HUES64 (cell line): ENCODE results near the gene TRPC4AP.

Source experiments
- H3K27ac ChIP-seq: 2 replicates; pipeline ENCODE4 v1.7.0; 2013; ENCODE audit warnings: low read depth, low read length, inconsistent platforms
- H3K27me3 ChIP-seq: 2 replicates; pipeline ENCODE4 v1.6.1; 2013; ENCODE audit warnings: mild to moderate bottlenecking, low read length; ENCODE audit not compliant: insufficient read depth
- H3K36me3 ChIP-seq: 2 replicates; pipeline ENCODE4 v1.6.1; 2013; ENCODE audit warnings: mild to moderate bottlenecking, low read length; ENCODE audit not compliant: insufficient read depth
- H3K4me1 ChIP-seq: 2 replicates; pipeline ENCODE4 v1.6.1; 2013; ENCODE audit warnings: mild to moderate bottlenecking, low read length, moderate library complexity; ENCODE audit not compliant: insufficient read depth
- H3K4me3 ChIP-seq: 2 replicates; pipeline ENCODE4 v1.5.1; 2013; ENCODE audit warnings: mild to moderate bottlenecking, low read length, moderate library complexity
- H3K9ac ChIP-seq: 2 replicates; pipeline ENCODE4 v1.6.1; 2013; ENCODE audit warnings: mild to moderate bottlenecking, low read depth, low read length
- H3K9me3 ChIP-seq: 2 replicates; pipeline ENCODE4 v1.6.1; 2013; ENCODE audit warnings: low read depth, low read length; ENCODE audit not compliant: insufficient read depth
- WGBS: fragments of 150-250, 120-280 bp; methylation state at CpG from one replicate; pipeline ENCODE4 v1.1.7; 2013; ENCODE audit warnings: missing lambda C conversion rate; 5-methylcytosine and 5-hydroxymethylcytosine counted together

The TRPC4AP gene

DNA sequence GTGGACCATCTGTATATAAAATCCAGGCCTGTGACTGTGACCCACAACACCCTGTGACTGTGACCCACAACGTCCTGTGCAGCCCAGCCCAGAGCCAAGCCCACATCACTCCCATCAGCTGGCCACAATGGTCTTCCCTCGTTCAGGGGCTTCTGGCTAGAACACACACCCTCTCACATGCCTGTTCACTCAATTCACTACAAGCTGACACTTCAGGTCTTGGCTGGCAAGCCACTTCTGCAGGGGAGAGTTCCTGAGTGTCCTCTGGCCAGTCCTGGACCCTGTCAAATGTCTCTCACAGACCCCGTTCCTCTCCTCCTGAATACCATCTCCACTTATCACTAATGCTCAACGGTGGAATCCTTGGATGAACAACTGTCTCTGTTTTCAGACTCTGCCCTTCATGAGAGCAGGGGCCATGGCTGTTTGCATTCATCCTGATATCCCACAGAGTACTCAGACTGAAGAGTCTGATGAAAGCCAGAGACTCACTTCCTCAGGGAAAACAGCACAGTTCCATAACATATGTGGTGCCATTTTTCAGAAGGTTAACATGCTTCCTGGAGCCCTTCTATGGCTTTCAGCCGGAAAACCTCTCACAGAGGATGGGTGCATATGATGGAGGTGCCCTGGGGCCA, 80.9 kb downstream of the TRPC4AP start:
- 92% methylated on average over 5 of the region's 5 CpGs for WGBS
- H3K4me1 ChIP-seq: no peaks in the 10 kb centered on the region

DNA sequence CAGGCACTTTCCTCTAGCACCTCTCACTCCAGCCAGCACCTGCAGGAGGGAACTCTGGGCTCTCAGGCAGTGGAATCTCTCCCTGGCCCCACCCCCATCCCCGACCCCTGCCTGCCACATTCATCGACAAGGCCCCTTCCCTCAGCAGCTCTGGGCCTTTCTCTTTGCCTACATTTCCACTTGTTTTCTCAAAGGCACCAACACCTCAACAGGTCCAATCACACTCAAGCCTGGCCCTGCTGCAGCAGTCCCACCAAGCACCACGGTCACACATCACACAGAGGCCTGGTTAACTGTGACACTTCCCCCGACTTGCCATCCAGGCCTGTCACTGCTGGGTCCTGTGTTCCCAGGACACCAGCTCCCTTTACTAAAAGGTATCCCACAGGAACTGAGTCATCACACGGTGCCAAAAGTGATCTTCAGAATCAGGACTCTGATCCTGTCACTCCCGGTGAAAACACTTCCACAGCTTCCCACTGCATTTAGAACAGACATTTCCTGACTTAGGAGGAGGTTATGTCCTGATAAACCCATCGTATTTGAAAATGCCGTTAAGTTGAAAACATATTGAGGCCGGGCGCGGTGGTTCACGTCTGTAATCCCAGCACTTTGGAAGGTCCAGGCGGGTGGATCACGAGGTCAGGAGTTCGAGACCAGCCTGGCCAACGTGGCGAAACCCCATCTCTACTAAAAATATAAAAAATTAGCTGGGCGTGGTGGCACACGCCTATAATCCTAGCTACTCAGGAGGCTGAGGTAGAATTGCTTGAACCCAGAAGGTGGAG, 82.0 kb downstream of the TRPC4AP start:
- Histone ChIP-seq H3K36me3 (peaks cover 97% of the 10 kb centered on the region), H3K27me3 (no peaks in the 10 kb centered on the region), H3K9ac (no peak overlapping the region), H3K9me3 (no peaks in the 10 kb centered on the region), H3K4me3 (no peak overlapping the region), H3K4me1 (no peaks in the 10 kb centered on the region), H3K27ac (no peak overlapping the region)
- 88% methylated on average over 19 of the region's 19 CpGs for WGBS

More for the DNA sequence above, 80.9 kb downstream of the TRPC4AP start:
- H3K9ac ChIP-seq: no peak overlapping the region
- no peaks in the 10 kb centered on the region for H3K9me3 ChIP-seq
- no peak overlapping the region for H3K4me3 ChIP-seq
- H3K36me3 ChIP-seq: peaks cover 97% of the 10 kb centered on the region
- no peaks in the 10 kb centered on the region for H3K27me3 ChIP-seq
- no peak overlapping the region for H3K27ac ChIP-seq

DNA sequence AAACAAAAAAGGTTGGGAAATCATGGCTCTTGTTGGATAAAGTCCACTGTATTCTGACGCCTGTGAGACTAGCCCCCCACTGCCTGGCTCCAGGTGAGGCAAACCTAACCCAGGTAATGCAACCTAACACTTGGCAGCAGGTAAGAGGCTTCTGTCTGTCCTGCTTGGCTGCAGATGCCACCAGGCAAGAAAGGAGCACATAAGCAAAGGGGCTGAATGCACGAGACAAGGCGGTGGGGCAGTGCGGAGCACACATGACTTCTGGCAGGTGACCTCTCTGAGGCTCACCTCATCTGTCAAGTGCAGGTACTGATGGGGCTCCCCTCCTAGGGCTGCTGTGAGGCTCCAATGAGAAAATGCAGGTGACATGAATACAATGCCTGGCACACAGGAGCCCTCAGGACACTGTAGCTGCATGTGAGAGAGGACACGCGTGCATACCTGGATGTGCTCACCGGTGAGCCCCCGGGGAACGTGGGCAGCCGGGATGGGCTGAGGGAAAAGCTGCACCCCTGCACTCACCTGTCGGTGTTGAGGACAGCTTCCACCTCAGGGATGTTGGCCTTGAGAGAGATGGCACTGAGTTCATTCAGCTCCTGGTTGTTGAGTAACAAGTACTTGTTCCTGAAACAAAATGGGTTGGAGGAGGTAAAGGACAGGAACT, 82.8 kb downstream of the TRPC4AP start:
- H3K27me3 ChIP-seq: no peaks in the 10 kb centered on the region
- H3K9me3 ChIP-seq: no peaks in the 10 kb centered on the region
- H3K4me3 ChIP-seq: no peak overlapping the region
- no peak overlapping the region for H3K9ac ChIP-seq
- no peaks in the 10 kb centered on the region for H3K4me1 ChIP-seq
- peaks cover 98% of the 10 kb centered on the region for H3K36me3 ChIP-seq
- no peak overlapping the region for H3K27ac ChIP-seq
- WGBS: 96% methylated on average over 11 of the region's 11 CpGs

DNA sequence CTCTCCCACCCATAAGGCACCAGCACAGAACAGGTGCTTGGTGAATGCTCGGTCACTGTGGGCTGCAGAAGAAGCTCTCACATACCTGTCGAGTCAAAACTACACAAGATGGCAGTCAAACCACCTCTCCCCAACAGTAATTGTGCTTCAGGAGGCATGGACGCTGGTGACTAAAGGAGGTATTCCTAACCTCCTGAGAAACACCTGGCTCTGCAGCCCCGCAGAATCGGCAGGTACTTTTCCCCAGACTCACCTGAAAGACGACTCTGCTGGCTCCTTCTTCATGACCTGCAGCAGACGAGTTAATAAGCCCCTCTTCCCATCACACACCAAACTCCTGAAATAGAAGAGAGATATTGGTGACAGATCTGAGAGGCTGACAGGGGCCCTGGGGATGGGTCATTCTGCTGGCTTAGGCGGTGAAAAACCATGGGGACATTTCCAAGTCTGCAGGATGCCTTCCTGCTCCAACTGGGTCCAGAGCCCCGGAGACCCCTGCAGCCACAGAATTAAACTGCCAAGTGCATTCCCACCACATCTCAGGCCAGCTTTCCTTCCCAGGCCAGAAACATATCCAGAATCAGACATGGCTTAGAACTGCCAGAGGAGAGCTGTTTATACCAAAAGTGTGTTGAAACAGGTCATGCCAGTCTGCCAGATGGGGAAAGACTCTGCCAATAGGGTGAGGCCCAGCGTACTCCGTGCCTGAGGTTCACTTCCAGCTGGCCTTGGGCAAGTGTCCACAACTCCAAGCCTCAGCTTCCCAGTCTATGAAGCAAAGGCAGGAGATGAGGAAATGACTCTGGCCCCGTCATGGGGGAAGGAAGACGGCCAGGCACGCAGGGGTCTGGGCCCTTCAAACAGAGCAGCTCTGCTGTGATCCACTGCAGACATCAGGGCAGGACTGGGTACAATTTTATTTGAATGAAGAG, 83.9 kb downstream of the TRPC4AP start:
- H3K9ac ChIP-seq: no peak overlapping the region
- no peaks in the 10 kb centered on the region for H3K27me3 ChIP-seq
- peaks cover 98% of the 10 kb centered on the region for H3K36me3 ChIP-seq
- H3K27ac ChIP-seq: no peak overlapping the region
- 97% methylated on average over 14 of the region's 14 CpGs for WGBS
- no peak overlapping the region for H3K4me3 ChIP-seq
- no peaks in the 10 kb centered on the region for H3K4me1 ChIP-seq
- H3K9me3 ChIP-seq: no peaks in the 10 kb centered on the region

DNA sequence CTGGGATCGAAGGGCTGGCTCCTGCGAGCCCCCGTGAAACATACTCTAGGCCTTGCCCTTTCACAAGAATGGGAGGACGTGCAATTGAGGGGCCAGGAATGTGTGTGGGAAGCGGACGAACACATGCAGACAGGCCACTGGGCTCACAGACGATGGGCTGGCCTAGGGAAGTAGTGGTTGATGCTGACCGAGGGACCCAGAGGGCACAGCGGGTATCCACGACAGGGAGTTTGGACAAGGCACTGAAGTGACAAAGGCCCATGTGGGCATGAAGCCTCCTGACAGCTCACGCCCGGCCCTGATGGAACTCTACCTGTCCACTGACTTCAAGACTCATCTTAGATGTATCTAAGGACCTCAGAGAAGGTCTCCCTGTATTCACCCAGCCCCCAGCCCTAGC, 84.7 kb downstream of the TRPC4AP start:
- WGBS: 95% methylated on average over 12 of the region's 12 CpGs
- Histone ChIP-seq H3K36me3 (peaks cover 97% of the 10 kb centered on the region), H3K9ac (no peak overlapping the region), H3K4me1 (no peaks in the 10 kb centered on the region), H3K9me3 (no peaks in the 10 kb centered on the region), H3K4me3 (no peak overlapping the region), H3K27me3 (no peaks in the 10 kb centered on the region), H3K27ac (no peak overlapping the region)

DNA sequence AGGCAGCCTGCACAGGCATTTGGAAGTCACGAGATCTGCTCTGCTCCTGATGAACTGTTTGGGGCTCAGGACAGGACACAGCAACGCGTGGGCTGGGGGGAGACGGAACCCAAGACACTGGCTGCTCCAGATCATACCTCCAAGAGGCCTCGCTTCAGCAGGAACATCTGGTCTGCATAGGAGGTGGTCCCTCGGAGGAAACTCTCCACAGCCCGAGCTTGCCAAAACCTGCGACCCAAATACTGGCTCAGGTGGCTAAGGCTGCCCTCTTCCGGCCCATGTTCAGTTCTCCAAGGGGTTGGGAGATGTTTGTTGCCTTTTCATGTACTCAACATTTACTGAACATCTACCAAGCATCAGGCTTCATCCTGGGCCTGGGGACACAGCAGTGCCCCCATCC, 85.2 kb downstream of the TRPC4AP start:
- H3K4me1 ChIP-seq: no peaks in the 10 kb centered on the region
- H3K9me3 ChIP-seq: no peaks in the 10 kb centered on the region
- 86% methylated on average over 9 of the region's 9 CpGs for WGBS
- no peak overlapping the region for H3K9ac ChIP-seq
- no peaks in the 10 kb centered on the region for H3K27me3 ChIP-seq
- peaks cover 97% of the 10 kb centered on the region for H3K36me3 ChIP-seq
- no peak overlapping the region for H3K27ac ChIP-seq
- H3K4me3 ChIP-seq: no peak overlapping the region

DNA sequence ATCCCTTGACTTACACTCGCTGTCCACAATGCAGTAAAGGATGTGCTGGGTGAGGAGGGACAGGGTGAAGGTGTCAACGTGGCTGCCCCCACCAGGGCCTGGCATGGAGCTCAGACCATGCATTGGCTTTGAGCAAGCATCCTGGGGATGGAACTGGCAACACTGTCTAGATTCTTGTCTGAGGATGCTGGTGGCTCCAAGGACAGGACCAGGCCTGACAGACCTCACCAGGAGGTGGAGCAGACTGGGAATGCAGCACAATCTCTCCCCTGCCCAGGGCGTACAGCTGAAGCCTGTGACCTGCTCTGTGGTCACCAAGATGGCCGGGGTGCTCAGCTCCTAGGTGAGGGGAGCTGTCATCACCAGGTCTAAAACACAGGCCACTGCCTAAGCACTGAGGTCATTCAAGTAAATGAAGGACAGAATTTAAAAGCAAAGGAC, 86.1 kb downstream of the TRPC4AP start:
- Histone ChIP-seq H3K9ac (no peak overlapping the region), H3K36me3 (peaks cover 97% of the 10 kb centered on the region), H3K4me1 (no peaks in the 10 kb centered on the region), H3K27ac (no peak overlapping the region), H3K4me3 (no peak overlapping the region), H3K9me3 (no peaks in the 10 kb centered on the region), H3K27me3 (no peaks in the 10 kb centered on the region)
- 93% methylated on average over 4 of the region's 4 CpGs for WGBS

DNA sequence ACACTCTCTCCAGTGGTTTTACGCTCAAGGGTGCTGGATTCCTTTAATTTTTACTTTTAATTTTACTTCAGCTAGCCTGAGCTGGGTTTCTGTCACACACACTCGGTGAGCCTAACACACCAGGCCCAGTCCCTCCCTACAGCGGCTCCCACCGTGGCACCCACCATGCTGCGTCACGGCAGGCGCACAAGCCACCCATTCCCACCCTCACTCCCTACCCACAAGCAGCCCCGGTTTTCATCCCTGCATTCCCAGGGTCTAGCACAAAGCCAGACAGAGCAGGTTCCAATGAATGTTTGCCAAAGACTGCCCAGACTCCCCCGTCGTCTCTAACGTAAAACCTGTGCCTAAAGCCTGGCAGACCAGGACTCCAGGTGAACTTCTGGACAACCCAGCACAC, 86.6 kb downstream of the TRPC4AP start:
- H3K36me3 ChIP-seq: peaks cover 97% of the 10 kb centered on the region
- no peaks in the 10 kb centered on the region for H3K9me3 ChIP-seq
- H3K9ac ChIP-seq: no peak overlapping the region
- H3K4me1 ChIP-seq: no peaks in the 10 kb centered on the region
- no peak overlapping the region for H3K4me3 ChIP-seq
- H3K27me3 ChIP-seq: no peaks in the 10 kb centered on the region
- H3K27ac ChIP-seq: no peak overlapping the region
- WGBS: 87% methylated on average over 11 of the region's 11 CpGs

DNA sequence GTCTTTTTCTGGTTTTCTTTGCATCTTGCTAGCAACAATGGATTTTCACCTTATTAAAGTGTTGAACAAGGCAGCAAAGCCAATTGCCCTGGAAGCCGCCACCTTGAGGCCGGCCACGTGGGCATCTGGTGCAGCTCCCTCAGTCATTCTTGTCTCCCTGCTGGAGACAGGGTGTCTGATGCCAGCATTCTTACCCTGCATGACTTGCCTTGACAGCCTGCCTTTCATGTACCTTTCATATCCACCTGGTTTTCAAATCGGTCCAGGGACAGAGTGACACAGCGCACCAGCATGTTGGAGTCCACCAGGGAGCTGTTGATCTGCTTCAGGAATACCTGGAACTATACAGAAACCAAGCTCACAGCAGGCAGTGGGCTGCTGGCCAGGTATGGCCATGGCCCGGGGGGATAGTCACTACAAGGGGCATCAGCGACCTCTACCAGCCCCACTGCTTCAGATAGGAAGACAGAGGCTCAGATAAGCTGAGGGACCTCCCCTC, 87.1 kb downstream of the TRPC4AP start:
- no peaks in the 10 kb centered on the region for H3K27me3 ChIP-seq
- H3K4me3 ChIP-seq: no peak overlapping the region
- whole genome bisulfite sequencing: 96% methylated on average over 7 of the region's 7 CpGs
- H3K4me1 ChIP-seq: no peaks in the 10 kb centered on the region
- H3K9ac ChIP-seq: no peak overlapping the region
- no peaks in the 10 kb centered on the region for H3K9me3 ChIP-seq
- H3K27ac ChIP-seq: no peak overlapping the region
- H3K36me3 ChIP-seq: peaks cover 97% of the 10 kb centered on the region

DNA sequence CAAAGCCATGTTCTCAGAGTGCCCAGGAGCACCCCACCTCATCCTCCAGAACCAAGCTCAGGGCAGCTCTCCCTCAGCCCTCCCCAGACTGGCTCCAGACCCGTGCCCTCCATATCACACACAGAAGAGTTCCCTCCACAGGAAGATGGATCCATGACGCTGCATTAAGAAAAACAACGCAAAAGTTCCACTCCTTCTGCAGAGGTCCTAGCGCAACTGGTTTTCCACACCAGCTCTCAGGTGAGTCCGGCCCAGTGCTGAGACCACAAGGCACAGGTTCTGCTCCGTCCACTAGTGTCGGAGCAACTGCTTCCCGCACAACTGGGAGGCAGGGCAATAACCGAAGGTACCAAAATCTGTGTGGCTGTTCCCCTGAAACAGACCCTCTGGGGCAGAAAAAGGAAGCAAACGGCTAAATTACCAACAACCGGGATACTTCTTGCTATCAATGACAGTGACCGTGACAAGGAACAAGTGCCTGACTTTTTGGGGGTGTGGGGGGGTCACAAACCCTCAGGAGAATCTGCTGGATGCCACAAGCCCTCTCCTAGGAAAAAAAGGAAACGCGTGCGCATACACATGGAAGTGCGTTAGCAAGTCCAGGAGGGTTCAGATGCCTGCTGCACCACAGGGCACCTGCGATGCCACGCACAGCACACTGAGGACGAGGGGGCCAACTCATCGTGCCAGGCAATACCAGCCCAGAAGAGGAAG, 87.7 kb downstream of the TRPC4AP start:
- no peaks in the 10 kb centered on the region for H3K4me1 ChIP-seq
- WGBS: 92% methylated on average over 20 of the region's 20 CpGs
- H3K27me3 ChIP-seq: no peaks in the 10 kb centered on the region
- H3K9ac ChIP-seq: no peak overlapping the region
- H3K4me3 ChIP-seq: no peak overlapping the region
- H3K27ac ChIP-seq: no peak overlapping the region
- peaks cover 98% of the 10 kb centered on the region for H3K36me3 ChIP-seq
- H3K9me3 ChIP-seq: no peaks in the 10 kb centered on the region
